Osteoblast (primary cell): ENCODE results near the gene TMTC2. TPM values are rescaled to one million over a fixed set of nuclear protein-coding genes. Genes with fewer than 3 reads are reported as not detected.

Experiments
- DNase-seq: peaks from one replicate; pipeline ENCODE4 v3.0.0; 2011; ENCODE audit warnings: low spot score, mixed read lengths; ENCODE audit not compliant: insufficient read length; ENCODE audit errors: missing footprints
- H2AFZ ChIP-seq: 2 replicates; pipeline ENCODE4 v1.6.0; 2011; ENCODE audit warnings: mild to moderate bottlenecking, low read length
- H3K27ac ChIP-seq: 2 replicates; pipeline ENCODE4 v1.5.1; 2011; ENCODE audit warnings: mild to moderate bottlenecking, low read depth, low read length, moderate library complexity
- H3K27me3 ChIP-seq: 2 replicates; pipeline ENCODE4 v1.6.0; 2012; ENCODE audit warnings: mild to moderate bottlenecking, control low read depth, inconsistent platforms, low read length, moderate library complexity; ENCODE audit not compliant: insufficient read depth
- H3K36me3 ChIP-seq: 2 replicates; pipeline ENCODE4 v1.5.1; 2011; ENCODE audit warnings: mild to moderate bottlenecking, low read length, control low read depth, moderate library complexity; ENCODE audit not compliant: insufficient read depth
- H3K4me1 ChIP-seq: 2 replicates; pipeline ENCODE4 v1.5.1; 2011; ENCODE audit warnings: mild to moderate bottlenecking, low read length, control low read depth, moderate library complexity; ENCODE audit not compliant: insufficient read depth
- H3K4me2 ChIP-seq: 2 replicates; pipeline ENCODE4 v1.6.0; 2011; ENCODE audit warnings: mild to moderate bottlenecking, low read length; ENCODE audit not compliant: insufficient read depth
- H3K4me3 ChIP-seq: fragments of 200-600 bp; sonication (generic); 3 replicates; pipeline ENCODE4 v1.5.1; 2012; ENCODE audit warnings: mild to moderate bottlenecking, low read length, inconsistent platforms; ENCODE audit not compliant: insufficient read depth
- H3K79me2 ChIP-seq: 2 replicates; pipeline ENCODE4 v1.6.0; 2012; ENCODE audit warnings: mild to moderate bottlenecking, low read length, control low read depth, inconsistent platforms; ENCODE audit not compliant: insufficient read depth
- H3K9me3 ChIP-seq: 2 replicates; pipeline ENCODE4 v1.5.1; 2011; ENCODE audit warnings: low read depth, low read length, control low read depth
- H4K20me1 ChIP-seq: 2 replicates; pipeline ENCODE4 v1.6.0; 2012; ENCODE audit warnings: mild to moderate bottlenecking, low read length, control low read depth; ENCODE audit not compliant: insufficient read depth
- CTCF ChIP-seq: IDR thresholded peaks from 2 replicates; pipeline ENCODE4 v1.5.1; 2011; ENCODE audit warnings: mild to moderate bottlenecking, low read depth, low read length, moderate library complexity; ENCODE audit errors: extremely low read depth
- total RNA-seq: library from RNA; depleted of rRNA; stranded (reverse); fragments of >200 nt; gene quantifications from 2 replicates; pipeline ENCODE4 v1.2.3, GENCODE V29; 2012

The TMTC2 gene
- total RNA-seq, 1 donor: 2.5 TPM

GRCh38 chr12:82835217-82835616 lies 148.5 kb downstream of the TMTC2 start:
- Histone ChIP-seq H3K4me1 (no peaks in the 10 kb centered on the region), H2AFZ (no peak overlapping the region), H3K4me3 (no peak overlapping the region), H3K27ac (no peak overlapping the region), H3K27me3 (no peaks in the 10 kb centered on the region), H3K36me3 (no peaks in the 10 kb centered on the region), H3K4me2 (no peak overlapping the region), H4K20me1 (no peaks in the 10 kb centered on the region), H3K9me3 (no peaks in the 10 kb centered on the region), H3K79me2 (no peaks in the 10 kb centered on the region)
- DNase-seq: no peak
- TF ChIP-seq CTCF: no peak

DNA sequence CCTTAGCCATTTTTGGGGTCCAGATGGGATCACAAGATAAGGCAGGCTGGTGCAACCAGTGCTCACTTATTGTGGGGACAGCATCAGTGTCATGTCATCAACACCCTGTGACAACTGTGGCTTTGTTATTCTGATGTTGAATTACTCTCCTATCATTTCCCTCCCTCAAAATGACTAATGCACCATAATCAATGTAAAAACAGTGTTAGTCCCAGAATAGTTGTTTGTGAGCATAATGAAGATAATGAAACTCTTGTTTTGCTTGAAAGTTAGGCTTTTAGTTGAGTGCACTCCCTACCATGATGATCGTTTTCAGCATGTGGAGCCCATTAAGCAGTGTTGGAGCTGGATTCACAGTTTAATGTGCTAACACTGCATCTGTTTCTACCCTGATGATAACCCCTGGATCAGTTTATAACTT lies 151.4 kb downstream of the TMTC2 start:
- Histone ChIP-seq H3K27ac (no peak overlapping the region), H3K4me2 (no peak overlapping the region), H3K4me3 (no peak overlapping the region), H2AFZ (no peak overlapping the region), H4K20me1 (no peaks in the 10 kb centered on the region), H3K27me3 (no peaks in the 10 kb centered on the region), H3K9me3 (no peaks in the 10 kb centered on the region), H3K36me3 (no peaks in the 10 kb centered on the region), H3K4me1 (no peaks in the 10 kb centered on the region), H3K79me2 (no peaks in the 10 kb centered on the region)
- TF ChIP-seq CTCF: no peak
- DNase-seq: no peak

- no peaks in the 10 kb centered on the region for H3K9me3 ChIP-seq
- DNase-seq: no peak
- TF ChIP-seq CTCF: no peak
- H2AFZ ChIP-seq: no peak overlapping the region
- no peak overlapping the region for H3K4me2 ChIP-seq
- H3K27ac ChIP-seq: no peak overlapping the region
- no peaks in the 10 kb centered on the region for H4K20me1 ChIP-seq
- no peaks in the 10 kb centered on the region for H3K27me3 ChIP-seq
- H3K36me3 ChIP-seq: no peaks in the 10 kb centered on the region
- no peaks in the 10 kb centered on the region for H3K4me1 ChIP-seq
- H3K79me2 ChIP-seq: no peaks in the 10 kb centered on the region
- no peak overlapping the region for H3K4me3 ChIP-seq
Observed at GRCh38 chr12:82838827-82839226, 152.1 kb downstream of the TMTC2 start.

GRCh38 chr12:82839796-82840195 lies 153.1 kb downstream of the TMTC2 start:
- TF ChIP-seq CTCF: no peak
- H3K4me3 ChIP-seq: no peak overlapping the region

More at GRCh38 chr12:82839796-82840195, 153.1 kb downstream of the TMTC2 start:
- no peak overlapping the region for H2AFZ ChIP-seq
- H3K79me2 ChIP-seq: no peaks in the 10 kb centered on the region
- H3K27me3 ChIP-seq: no peaks in the 10 kb centered on the region
- H3K9me3 ChIP-seq: no peaks in the 10 kb centered on the region
- H3K4me2 ChIP-seq: no peak overlapping the region
- H3K4me1 ChIP-seq: no peaks in the 10 kb centered on the region
- no peaks in the 10 kb centered on the region for H3K36me3 ChIP-seq
- no peak for DNase-seq
- H3K27ac ChIP-seq: no peak overlapping the region
- H4K20me1 ChIP-seq: no peaks in the 10 kb centered on the region
